BLaER1 treated with 17β-estradiol and CSF1 and Interleukin-3, amounts not matched to agents 10 nM and 100 nM (cell line): ENCODE results near the gene TSEN54.

Experiments used
- H3K27ac ChIP-seq, 11 experiments: shearing (Covaris generic); formaldehyde crosslinking; 2 replicates each; pipeline ENCODE4 v1.8.1; 2022
- H3K27me3 ChIP-seq, 11 experiments: shearing (Covaris generic); formaldehyde crosslinking; 2 replicates each; pipeline ENCODE4 v1.8.1; 2022
- H3K36me3 ChIP-seq, 11 experiments: shearing (Covaris generic); formaldehyde crosslinking; 2 replicates each; pipeline ENCODE4 v1.8.1; 2022
- H3K4me1 ChIP-seq, 10 experiments: shearing (Covaris generic); formaldehyde crosslinking; 2 replicates each; pipeline ENCODE4 v1.8.1; 2022
- H3K4me2 ChIP-seq, 11 experiments: shearing (Covaris generic); formaldehyde crosslinking; 2 replicates each; pipeline ENCODE4 v1.8.1; 2022
- H3K4me3 ChIP-seq, 10 experiments: shearing (Covaris generic); formaldehyde crosslinking; 2 replicates each; pipeline ENCODE4 v1.8.1; 2022
- H3K9ac ChIP-seq, 11 experiments: shearing (Covaris generic); formaldehyde crosslinking; 2 replicates each; pipeline ENCODE4 v1.8.1; 2022
- H3K9me3 ChIP-seq, 11 experiments: shearing (Covaris generic); formaldehyde crosslinking; replicated peaks in 1 of 11; 2 replicates each; pipeline ENCODE4 v1.8.1; 2022
- H4K20me1 ChIP-seq, 11 experiments: shearing (Covaris generic); formaldehyde crosslinking; 2 replicates each; pipeline ENCODE4 v1.8.1; 2022
- Cebpa-rat ChIP-seq, 11 experiments: shearing (Covaris generic); IDR thresholded peaks; 2 replicates each; pipeline ENCODE4 v1.8.1; 2022

TSEN54 gene

GRCh38 chr17:75482098-75482942 is 34.0 kb upstream of the TSEN54 start:
- H3K27ac ChIP-seq = peak overlapping the region in 10 of 11 experiments; percentile 60 to 82 (median 68); a peak in 20 of 22 replicates
- H3K4me1 ChIP-seq = peaks cover 89 to 95% (median 93%) of the 10 kb centered on the region in 10 experiments
- H3K9ac ChIP-seq = peak overlapping the region; percentile 36 to 70 (median 59); a peak in 20 of 22 replicates
- H4K20me1 ChIP-seq = peaks cover 0 to 6% (median 0%) of the 10 kb centered on the region in 11 experiments; a peak in 3 of 22 replicates
- no peak overlapping the region for H3K4me3 ChIP-seq
- TF ChIP-seq Cebpa-rat (IDR thresholded peaks at IDR 0.05) = peak in 5 of 11 experiments; percentile 26 to 74 (median 49); a peak in 4 of 22 replicates
- H3K9me3 ChIP-seq = no peaks in the 10 kb centered on the region
- peaks cover 0 to 42% (median 18%) of the 10 kb centered on the region in 11 experiments; a peak in 14 of 22 replicates for H3K36me3 ChIP-seq
- H3K4me2 ChIP-seq = peak overlapping the region; percentile 70 to 90 (median 82)
- no peaks in the 10 kb centered on the region for H3K27me3 ChIP-seq

GRCh38 chr17:75485688-75486087 is 30.6 kb upstream of the TSEN54 start:
- H3K9me3 ChIP-seq = no peaks in the 10 kb centered on the region
- H3K4me3 ChIP-seq = peak overlapping the region in 7 of 10 experiments; percentile 57 to 66 (median 63); a peak in 9 of 20 replicates
- peak overlapping the region; percentile 79 to 98 (median 87) for H3K27ac ChIP-seq
- peaks cover 0 to 22% (median 4%) of the 10 kb centered on the region in 11 experiments; a peak in 6 of 22 replicates for H3K36me3 ChIP-seq
- H3K4me2 ChIP-seq = peak overlapping the region; percentile 84 to 100 (median 96)
- peaks cover 95 to 99% (median 97%) of the 10 kb centered on the region in 10 experiments for H3K4me1 ChIP-seq
- TF ChIP-seq Cebpa-rat (IDR thresholded peaks at IDR 0.05) = no peak
- peak overlapping the region; percentile 72 to 91 (median 80) for H3K9ac ChIP-seq
- H4K20me1 ChIP-seq = no peaks in the 10 kb centered on the region; a peak in 1 of 22 replicates
- H3K27me3 ChIP-seq = no peaks in the 10 kb centered on the region

- Histone ChIP-seq H4K20me1 (no peaks in the 10 kb centered on the region), H3K27me3 (no peaks in the 10 kb centered on the region), H3K4me3 (peak overlapping the region in 8 of 10 experiments; percentile 24 to 66 (median 62); a peak in 14 of 20 replicates), H3K27ac (peak overlapping the region; percentile 79 to 98 (median 87)), H3K9ac (peak overlapping the region; percentile 72 to 91 (median 80)), H3K4me1 (peaks cover 95 to 99% (median 97%) of the 10 kb centered on the region in 10 experiments), H3K4me2 (peak overlapping the region; percentile 84 to 100 (median 96)), H3K36me3 (peaks cover 0 to 26% (median 1%) of the 10 kb centered on the region in 11 experiments; a peak in 8 of 22 replicates), H3K9me3 (no peaks in the 10 kb centered on the region)
- TF ChIP-seq Cebpa-rat (IDR thresholded peaks at IDR 0.05) = no peak
Observed at GRCh38 chr17:75486151-75486550, 30.2 kb upstream of the TSEN54 start.

DNA sequence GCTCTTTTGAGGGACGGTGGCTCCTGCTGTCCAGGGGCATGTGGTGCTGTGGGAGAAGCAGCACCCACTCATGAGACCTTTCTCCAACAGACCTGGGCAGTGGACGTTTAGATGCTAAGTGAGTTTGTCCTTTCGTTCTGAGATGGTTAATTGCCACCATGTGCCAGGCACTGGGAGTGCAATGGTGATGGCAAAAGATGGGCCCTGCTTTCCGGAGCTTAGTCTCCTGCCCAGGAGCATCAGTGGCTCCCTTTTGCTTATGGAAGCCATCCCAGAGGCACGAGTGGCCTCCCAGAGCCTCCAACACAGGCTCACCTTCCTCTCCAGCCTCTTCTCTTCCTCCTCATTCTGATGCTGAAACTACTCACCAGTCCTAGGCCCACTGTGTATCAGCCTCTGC is 29.4 kb upstream of the TSEN54 start:
- Histone ChIP-seq H4K20me1 (no peaks in the 10 kb centered on the region), H3K9me3 (no peaks in the 10 kb centered on the region), H3K4me2 (peak overlapping the region; percentile 84 to 100 (median 96)), H3K4me1 (peaks cover 95 to 99% (median 97%) of the 10 kb centered on the region in 10 experiments), H3K27ac (peak overlapping the region; percentile 79 to 98 (median 87)), H3K36me3 (peaks cover 0 to 34% (median 8%) of the 10 kb centered on the region in 11 experiments; a peak in 15 of 22 replicates), H3K9ac (peak overlapping the region; percentile 72 to 91 (median 80)), H3K27me3 (no peaks in the 10 kb centered on the region), H3K4me3 (peak overlapping the region; percentile 42 to 66 (median 60); a peak in 17 of 20 replicates)
- TF ChIP-seq Cebpa-rat (IDR thresholded peaks at IDR 0.05) = no peak

GRCh38 chr17:75487351-75488070 is 28.8 kb upstream of the TSEN54 start:
- Histone ChIP-seq H3K4me2 (peak overlapping the region; percentile 84 to 100 (median 96)), H3K9me3 (no peaks in the 10 kb centered on the region), H3K27me3 (no peaks in the 10 kb centered on the region), H4K20me1 (peaks cover 0 to 4% (median 0%) of the 10 kb centered on the region in 11 experiments; a peak in 1 of 22 replicates), H3K36me3 (peaks cover 1 to 40% (median 13%) of the 10 kb centered on the region in 11 experiments; a peak in 19 of 22 replicates), H3K4me1 (peaks cover 95 to 99% (median 97%) of the 10 kb centered on the region in 10 experiments), H3K9ac (peak overlapping the region; percentile 72 to 91 (median 80)), H3K4me3 (peak overlapping the region; percentile 42 to 66 (median 60)), H3K27ac (peak overlapping the region; percentile 79 to 98 (median 87))
- TF ChIP-seq Cebpa-rat (IDR thresholded peaks at IDR 0.05) = no peak

DNA sequence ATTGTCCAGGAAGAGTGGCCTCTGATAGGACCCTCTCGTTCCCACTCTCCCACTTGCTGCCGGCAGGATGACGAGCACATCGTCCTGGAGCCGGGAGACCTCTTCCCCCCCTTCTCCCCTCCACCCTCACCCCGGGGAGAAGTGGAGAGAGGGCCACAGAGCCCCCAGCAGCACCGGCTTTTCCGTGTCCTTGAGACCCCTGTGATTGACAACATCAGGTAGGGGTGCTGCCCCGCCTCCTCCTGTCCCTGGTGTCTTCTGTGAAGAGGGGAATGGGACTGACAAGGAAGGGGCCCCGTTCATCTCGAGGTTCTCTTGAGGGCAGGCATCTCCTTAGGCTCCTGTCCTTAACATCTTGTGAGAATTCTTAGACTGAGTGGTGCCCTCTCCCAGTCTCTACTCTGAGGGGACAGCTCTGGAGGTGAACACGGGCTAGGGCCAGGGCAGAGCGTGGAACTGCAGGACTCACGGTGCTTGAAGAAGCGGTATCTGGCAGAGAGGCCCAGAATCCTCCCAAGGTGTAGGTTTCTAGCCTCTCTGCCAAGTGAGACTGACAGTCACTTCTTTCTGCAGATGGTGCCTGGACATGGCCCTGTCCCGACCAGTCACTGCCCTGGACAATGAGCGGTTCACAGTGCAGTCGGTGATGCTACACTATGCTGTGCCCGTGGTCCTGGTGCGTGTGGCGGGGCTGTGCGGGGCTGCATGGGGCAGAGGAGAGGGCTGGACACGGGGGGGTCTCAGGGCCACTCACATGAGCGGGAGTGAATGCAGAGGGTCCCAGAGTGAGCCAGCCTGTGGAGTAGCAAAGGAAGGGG is 27.4 kb upstream of the TSEN54 start:
- peaks cover 88 to 99% (median 97%) of the 10 kb centered on the region in 10 experiments for H3K4me1 ChIP-seq
- no peaks in the 10 kb centered on the region for H3K27me3 ChIP-seq
- peaks cover 0 to 17% (median 0%) of the 10 kb centered on the region in 11 experiments; a peak in 3 of 22 replicates for H4K20me1 ChIP-seq
- H3K9ac ChIP-seq = peak overlapping the region; percentile 72 to 91 (median 80)
- peak overlapping the region; percentile 42 to 66 (median 60) for H3K4me3 ChIP-seq
- no peaks in the 10 kb centered on the region for H3K9me3 ChIP-seq
- peak overlapping the region; percentile 79 to 98 (median 87) for H3K27ac ChIP-seq
- H3K36me3 ChIP-seq = peaks cover 11 to 46% (median 26%) of the 10 kb centered on the region in 11 experiments; a peak in 21 of 22 replicates
- H3K4me2 ChIP-seq = peak overlapping the region; percentile 84 to 100 (median 96)
- TF ChIP-seq Cebpa-rat (IDR thresholded peaks at IDR 0.05) = no peak

- Histone ChIP-seq H3K9me3 (no peaks in the 10 kb centered on the region), H4K20me1 (peaks cover 0 to 17% (median 0%) of the 10 kb centered on the region in 11 experiments; a peak in 3 of 22 replicates), H3K4me2 (peak overlapping the region; percentile 84 to 100 (median 96)), H3K9ac (peak overlapping the region; percentile 64 to 91 (median 80); a peak in 20 of 22 replicates), H3K27ac (peak overlapping the region; percentile 55 to 98 (median 87); a peak in 21 of 22 replicates), H3K27me3 (no peaks in the 10 kb centered on the region), H3K4me3 (peak overlapping the region; percentile 42 to 66 (median 60); a peak in 17 of 20 replicates), H3K36me3 (peaks cover 16 to 52% (median 32%) of the 10 kb centered on the region in 11 experiments; a peak in 21 of 22 replicates), H3K4me1 (peaks cover 85 to 100% (median 99%) of the 10 kb centered on the region in 10 experiments)
- no peak for TF ChIP-seq Cebpa-rat (IDR thresholded peaks at IDR 0.05)
Observed at GRCh38 chr17:75489511-75489955, 26.8 kb upstream of the TSEN54 start.
